DND-41 (cell line): ENCODE data around the gene CYP27C1.

Experiments used
- ATAC-seq: fragments of 200-7000 bp; cut with Tn5 transposase; 3 replicates; pipeline ENCODE4 v1.9.1; 2021; ENCODE audit warnings: low read depth; ENCODE audit not compliant: insufficient read depth
- DNase-seq: peaks from one replicate; pipeline ENCODE4 v3.0.0-alpha.2; 2020
- H2AFZ ChIP-seq: 2 replicates; pipeline ENCODE4 v1.6.0; 2012; ENCODE audit warnings: low read depth, low read length
- H3K27ac ChIP-seq: 2 replicates; pipeline ENCODE4 v1.5.1; 2012; ENCODE audit warnings: low read length, inconsistent platforms
- H3K27me3 ChIP-seq: fragments of 200-600 bp; sonication (generic); 2 replicates; pipeline ENCODE4 v1.6.0; 2012; ENCODE audit warnings: low read length, mild to moderate bottlenecking, inconsistent platforms; ENCODE audit not compliant: insufficient read depth, poor library complexity
- H3K36me3 ChIP-seq: 2 replicates; pipeline ENCODE4 v1.5.1; 2012; ENCODE audit warnings: low read length, inconsistent platforms; ENCODE audit not compliant: insufficient read depth
- H3K4me1 ChIP-seq: 2 replicates; pipeline ENCODE4 v1.5.1; 2012; ENCODE audit warnings: mild to moderate bottlenecking, low read length; ENCODE audit not compliant: insufficient read depth
- H3K4me2 ChIP-seq: 2 replicates; pipeline ENCODE4 v1.6.0; 2012; ENCODE audit warnings: mild to moderate bottlenecking, moderate library complexity, low read length, inconsistent platforms; ENCODE audit not compliant: insufficient read depth
- H3K4me3 ChIP-seq, 2 experiments: fragments of 200-600 bp in 1 of 2; shearing (Covaris generic) in 1 of 2; 2 replicates each; pipeline ENCODE4 v1.5.1; 2012 to 2016; ENCODE audit warnings: inconsistent platforms in 2 of 2, low read length in 2 of 2, mild to moderate bottlenecking in 2 of 2, low read depth in 1 of 2, moderate library complexity in 1 of 2
- H3K79me2 ChIP-seq: 2 replicates; pipeline ENCODE4 v1.6.0; 2012; ENCODE audit warnings: low read length, inconsistent platforms; ENCODE audit not compliant: insufficient read depth
- H3K9ac ChIP-seq: 2 replicates; pipeline ENCODE4 v1.6.0; 2012; ENCODE audit warnings: low read depth, mild to moderate bottlenecking, inconsistent platforms, low read length, moderate library complexity
- H3K9me3 ChIP-seq: 2 replicates; pipeline ENCODE4 v1.5.1; 2012; ENCODE audit warnings: low read length, moderate library complexity, mild to moderate bottlenecking, inconsistent platforms; ENCODE audit not compliant: insufficient read depth, severe bottlenecking
- H4K20me1 ChIP-seq: 2 replicates; pipeline ENCODE4 v1.6.0; 2012; ENCODE audit warnings: low read length; ENCODE audit not compliant: insufficient read depth
- CTCF ChIP-seq: IDR thresholded peaks from 2 replicates; pipeline ENCODE4 v1.5.1; 2012; ENCODE audit warnings: borderline replicate concordance, low read length, moderate library complexity, mild to moderate bottlenecking; ENCODE audit not compliant: poor library complexity, severe bottlenecking; ENCODE audit errors: extremely low read depth
- EZH2 ChIP-seq: IDR thresholded peaks from 3 replicates; pipeline ENCODE4 v1.6.1; 2012; ENCODE audit warnings: borderline replicate concordance, low read depth, mild to moderate bottlenecking, moderate library complexity, low read length, inconsistent platforms; ENCODE audit not compliant: severe bottlenecking

CYP27C1 gene

GRCh38 chr2:127166231-127166860 lies 53.8 kb downstream of the CYP27C1 start:
- Histone ChIP-seq H3K9me3 (no peaks in the 10 kb centered on the region), H3K27ac (no peak overlapping the region), H3K9ac (no peak overlapping the region), H3K4me3 (no peak overlapping the region), H3K4me2 (no peak overlapping the region), H4K20me1 (no peaks in the 10 kb centered on the region), H2AFZ (no peak overlapping the region), H3K27me3 (no peaks in the 10 kb centered on the region), H3K79me2 (no peaks in the 10 kb centered on the region), H3K4me1 (no peaks in the 10 kb centered on the region), H3K36me3 (no peaks in the 10 kb centered on the region)
- no peak for DNase-seq
- TF ChIP-seq CTCF (no peak), EZH2 (no peak)
- ATAC-seq, result no peak

DNA sequence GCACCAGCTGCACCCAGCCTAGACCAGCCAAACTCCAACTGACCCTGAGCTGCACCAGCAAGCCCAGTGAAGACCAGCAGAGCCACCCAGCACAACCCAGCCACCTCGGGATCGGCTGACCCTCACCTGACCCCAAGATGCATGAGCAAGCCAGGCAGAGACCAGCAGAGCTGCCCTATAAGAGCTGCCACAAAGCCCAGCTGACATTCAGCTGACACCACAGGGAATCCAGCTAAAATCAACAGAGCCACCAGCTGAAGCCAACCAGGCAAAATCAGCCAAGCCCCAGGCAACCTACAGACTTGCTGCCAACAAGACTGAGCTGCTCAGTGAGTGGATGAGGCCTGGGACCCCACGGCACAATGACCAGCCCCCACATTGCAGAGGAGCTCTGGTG lies 54.6 kb downstream of the CYP27C1 start:
- Histone ChIP-seq H3K27me3 (no peaks in the 10 kb centered on the region), H3K79me2 (no peaks in the 10 kb centered on the region), H2AFZ (no peak overlapping the region), H3K4me1 (no peaks in the 10 kb centered on the region), H3K4me2 (no peak overlapping the region), H3K27ac (no peak overlapping the region), H3K9me3 (no peaks in the 10 kb centered on the region), H4K20me1 (no peaks in the 10 kb centered on the region), H3K36me3 (no peaks in the 10 kb centered on the region), H3K9ac (no peak overlapping the region), H3K4me3 (no peak overlapping the region)
- DNase-seq (no peak), ATAC-seq (peak; percentile 29; the same call in 1 of the 3 replicates)
- TF ChIP-seq EZH2 (no peak), CTCF (no peak)

DNA sequence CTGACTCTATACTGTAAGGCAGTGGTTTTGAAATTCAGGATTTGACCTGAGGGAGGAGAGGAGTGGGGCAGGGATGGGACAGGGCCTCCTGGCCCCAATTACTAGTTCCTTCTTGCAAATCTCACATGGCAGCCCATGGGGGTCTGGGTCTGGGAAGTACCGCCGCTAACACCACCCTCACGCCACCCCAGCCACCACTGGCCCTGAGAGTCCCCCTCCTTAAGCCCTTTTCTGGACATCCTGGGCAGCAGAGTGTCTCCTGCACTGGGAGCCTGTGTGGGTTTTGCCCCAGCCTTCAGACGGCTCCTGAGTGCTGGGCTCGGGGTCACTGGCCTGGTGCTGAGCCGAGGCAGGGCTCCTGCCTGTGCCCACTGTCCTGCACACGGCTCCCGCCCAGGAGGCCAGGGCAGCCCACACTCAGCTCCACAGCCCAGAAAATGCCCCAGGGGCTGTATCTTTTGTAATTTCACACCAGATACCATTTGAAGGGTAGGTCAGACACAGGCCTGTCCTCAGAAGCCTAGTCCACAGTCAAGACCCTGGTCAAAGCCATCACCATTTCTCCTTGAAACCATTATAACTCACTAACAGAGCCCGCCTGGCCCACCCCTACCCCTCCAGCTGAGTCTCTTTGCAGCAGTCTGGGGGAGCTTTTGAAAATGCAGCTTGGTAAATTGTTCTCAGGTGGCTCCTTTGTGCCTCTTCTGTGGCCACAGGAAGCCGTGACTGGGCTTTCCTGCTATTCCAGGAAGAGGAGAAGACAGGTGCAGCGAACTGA lies 55.1 kb downstream of the CYP27C1 start:
- no peaks in the 10 kb centered on the region for H3K4me1 ChIP-seq
- peak; percentile 11 for DNase-seq
- H3K27ac ChIP-seq, result no peak overlapping the region
- no peaks in the 10 kb centered on the region for H3K79me2 ChIP-seq
- H3K9ac ChIP-seq, result no peak overlapping the region
- H3K4me2 ChIP-seq, result no peak overlapping the region
- ATAC-seq, result peak; percentile 45; the same call in 1 of the 3 replicates
- no peak overlapping the region for H2AFZ ChIP-seq
- TF ChIP-seq CTCF (no peak), EZH2 (no peak)
- H3K36me3 ChIP-seq, result no peaks in the 10 kb centered on the region
- H4K20me1 ChIP-seq, result no peaks in the 10 kb centered on the region
- H3K9me3 ChIP-seq, result no peaks in the 10 kb centered on the region
- no peak overlapping the region for H3K4me3 ChIP-seq
- H3K27me3 ChIP-seq, result no peaks in the 10 kb centered on the region
